Liver (tissue), 9 donors: ENCODE measurements around the gene KCNJ10. TPM values are rescaled to one million over a fixed set of nuclear protein-coding genes. Genes with fewer than 3 reads are reported as not detected.
"Not testable (repeated sequence)": the region's sequence is repeated elsewhere in the genome, so short reads cannot be mapped to it uniquely, and the experiment has no call there.

Experiments used
- DNase-seq: peaks from one replicate; pipeline ENCODE4 v3.0.0-alpha.2; 2017; ENCODE audit warnings: low spot score
- H3K27ac ChIP-seq, 2 donors: one replicate each; pipeline ENCODE4 v1.7.0; 2013; ENCODE audit warnings: inconsistent platforms in 2 of 2, low read length in 2 of 2, control low read depth in 1 of 2, low read depth in 1 of 2, mild to moderate bottlenecking in 1 of 2
- H3K27me3 ChIP-seq, 4 donors: one replicate each; pipeline versions ENCODE4 v1.6.1 to v1.7.0; 2013; ENCODE audit warnings: low read length in 3 of 4, inconsistent platforms in 1 of 4, mild to moderate bottlenecking in 1 of 4, moderate library complexity in 1 of 4; ENCODE audit not compliant: control insufficient read depth in 4 of 4, insufficient read depth in 4 of 4
- H3K36me3 ChIP-seq, 4 donors: one replicate each; pipeline versions ENCODE4 v1.6.1 to v1.7.0; 2013; ENCODE audit warnings: low read length in 3 of 4, mild to moderate bottlenecking in 3 of 4, low read depth in 1 of 4, moderate library complexity in 1 of 4; ENCODE audit not compliant: control insufficient read depth in 4 of 4, insufficient read depth in 3 of 4
- H3K4me1 ChIP-seq, 4 donors: one replicate each; pipeline versions ENCODE4 v1.6.1 to v1.7.0; 2013; ENCODE audit warnings: low read length in 3 of 4, mild to moderate bottlenecking in 3 of 4, moderate library complexity in 1 of 4; ENCODE audit not compliant: control insufficient read depth in 4 of 4, insufficient read depth in 4 of 4
- H3K4me3 ChIP-seq, 3 donors: one replicate each; pipeline versions ENCODE4 v1.6.1 to v1.7.0; 2013; ENCODE audit warnings: low read length in 3 of 3, control low read depth in 1 of 3, low read depth in 1 of 3, mild to moderate bottlenecking in 1 of 3
- H3K9ac ChIP-seq, 2 donors: one replicate each; pipeline ENCODE4 v1.7.0; 2013; ENCODE audit warnings: low read length in 2 of 2, mild to moderate bottlenecking in 2 of 2, moderate library complexity in 2 of 2, control low read depth in 1 of 2, low read depth in 1 of 2
- H3K9me3 ChIP-seq, 4 donors: one replicate each; pipeline versions ENCODE4 v1.6.1 to v1.7.0; 2013; ENCODE audit warnings: low read length in 3 of 4; ENCODE audit not compliant: control insufficient read depth in 4 of 4
- FOXA2 ChIP-seq: IDR thresholded peaks from 2 replicates; pipeline ENCODE4 v1.6.1; 2016; ENCODE audit warnings: antibody characterized with exemption
- HNF4G ChIP-seq: IDR thresholded peaks from 2 replicates; pipeline ENCODE4 v1.6.1; 2016; ENCODE audit warnings: antibody characterized with exemption
- RAD21 ChIP-seq, 2 donors: IDR thresholded peaks; 2 replicates each; pipeline ENCODE4 v1.6.1; 2016; ENCODE audit warnings: antibody characterized with exemption in 2 of 2, mild to moderate bottlenecking in 2 of 2
- RXRA ChIP-seq, 2 donors: IDR thresholded peaks; 2 replicates each; pipeline ENCODE4 v1.6.1; 2017 to 2018; ENCODE audit warnings: antibody characterized with exemption in 2 of 2, mild to moderate bottlenecking in 1 of 2
- TAF1 ChIP-seq: conservative IDR thresholded peaks from 2 replicates; pipeline ENCODE4 v1.6.1; 2016; ENCODE audit warnings: antibody characterized with exemption, mild to moderate bottlenecking
- YY1 ChIP-seq: IDR thresholded peaks from 2 replicates; pipeline ENCODE4 v1.6.1; 2016; ENCODE audit warnings: antibody characterized with exemption, mild to moderate bottlenecking
- WGBS: extraction: QIAGEN DNeasy Blood & Tissue Kit; methylation state at CpG from one replicate; pipeline ENCODE4 v1.1.7; 2013; 5-methylcytosine and 5-hydroxymethylcytosine counted together
- polyA plus RNA-seq, 2 donors: library from polyadenylated mRNA; stranded (reverse) in 1 of 2; unstranded in 1 of 2; fragments of 200-250 nt in 1 of 2; fragments of >200 nt in 1 of 2; fragmentation: Nextera tagmentation in 1 of 2; extraction: Ambion mirVana in 1 of 2; gene quantifications; one replicate each; pipeline versions ENCODE4 v1.2.1 to v1.2.3, GENCODE V29; 2013 to 2015
- total RNA-seq, 2 donors: library from RNA; depleted of rRNA; stranded (reverse); fragments of >200 nt; gene quantifications; one replicate each; pipeline ENCODE4 v1.2.3, GENCODE V29; 2014
- TF ChIP-seq, protein P1 (sequence below): IDR thresholded peaks from 2 replicates; pipeline ENCODE4 v1.6.1; 2016; ENCODE audit warnings: antibody characterized with exemption, mild to moderate bottlenecking
- TF ChIP-seq, protein P2 (sequence below): IDR thresholded peaks from 2 replicates; pipeline ENCODE4 v1.6.1; 2016; ENCODE audit warnings: antibody characterized with exemption
- donor health status: healthy.
- donor health status: healthy.
- donor health status: healthy.
- donor health status: healthy.
- donor health status: healthy.

The KCNJ10 gene
- total and polyA plus RNA-seq, 4 donors: 0.48 to 1.6 (median 0.52) TPM

DNA sequence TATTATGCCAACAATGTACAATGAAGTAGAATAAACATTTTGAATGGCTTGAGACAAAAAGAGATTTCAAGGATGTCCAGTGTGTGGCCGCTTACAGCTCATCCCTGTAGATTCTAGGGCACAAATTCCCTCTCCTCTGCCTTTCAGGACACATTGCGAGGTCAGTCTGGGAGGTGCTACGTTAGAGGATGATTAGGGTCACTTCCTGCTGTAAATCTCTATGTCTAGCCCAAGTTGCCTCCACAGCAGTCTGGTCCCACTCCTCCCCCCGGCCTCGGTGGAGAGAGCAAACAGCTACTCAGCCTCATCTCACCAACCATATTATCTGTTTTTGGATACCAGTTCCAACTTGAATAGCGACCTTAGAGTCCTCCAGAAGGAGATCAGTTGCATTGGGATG lies 17.0 kb downstream of the KCNJ10 start (continued):
- TF ChIP-seq, protein P1, sequence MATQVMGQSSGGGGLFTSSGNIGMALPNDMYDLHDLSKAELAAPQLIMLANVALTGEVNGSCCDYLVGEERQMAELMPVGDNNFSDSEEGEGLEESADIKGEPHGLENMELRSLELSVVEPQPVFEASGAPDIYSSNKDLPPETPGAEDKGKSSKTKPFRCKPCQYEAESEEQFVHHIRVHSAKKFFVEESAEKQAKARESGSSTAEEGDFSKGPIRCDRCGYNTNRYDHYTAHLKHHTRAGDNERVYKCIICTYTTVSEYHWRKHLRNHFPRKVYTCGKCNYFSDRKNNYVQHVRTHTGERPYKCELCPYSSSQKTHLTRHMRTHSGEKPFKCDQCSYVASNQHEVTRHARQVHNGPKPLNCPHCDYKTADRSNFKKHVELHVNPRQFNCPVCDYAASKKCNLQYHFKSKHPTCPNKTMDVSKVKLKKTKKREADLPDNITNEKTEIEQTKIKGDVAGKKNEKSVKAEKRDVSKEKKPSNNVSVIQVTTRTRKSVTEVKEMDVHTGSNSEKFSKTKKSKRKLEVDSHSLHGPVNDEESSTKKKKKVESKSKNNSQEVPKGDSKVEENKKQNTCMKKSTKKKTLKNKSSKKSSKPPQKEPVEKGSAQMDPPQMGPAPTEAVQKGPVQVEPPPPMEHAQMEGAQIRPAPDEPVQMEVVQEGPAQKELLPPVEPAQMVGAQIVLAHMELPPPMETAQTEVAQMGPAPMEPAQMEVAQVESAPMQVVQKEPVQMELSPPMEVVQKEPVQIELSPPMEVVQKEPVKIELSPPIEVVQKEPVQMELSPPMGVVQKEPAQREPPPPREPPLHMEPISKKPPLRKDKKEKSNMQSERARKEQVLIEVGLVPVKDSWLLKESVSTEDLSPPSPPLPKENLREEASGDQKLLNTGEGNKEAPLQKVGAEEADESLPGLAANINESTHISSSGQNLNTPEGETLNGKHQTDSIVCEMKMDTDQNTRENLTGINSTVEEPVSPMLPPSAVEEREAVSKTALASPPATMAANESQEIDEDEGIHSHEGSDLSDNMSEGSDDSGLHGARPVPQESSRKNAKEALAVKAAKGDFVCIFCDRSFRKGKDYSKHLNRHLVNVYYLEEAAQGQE: no peak

DNA sequence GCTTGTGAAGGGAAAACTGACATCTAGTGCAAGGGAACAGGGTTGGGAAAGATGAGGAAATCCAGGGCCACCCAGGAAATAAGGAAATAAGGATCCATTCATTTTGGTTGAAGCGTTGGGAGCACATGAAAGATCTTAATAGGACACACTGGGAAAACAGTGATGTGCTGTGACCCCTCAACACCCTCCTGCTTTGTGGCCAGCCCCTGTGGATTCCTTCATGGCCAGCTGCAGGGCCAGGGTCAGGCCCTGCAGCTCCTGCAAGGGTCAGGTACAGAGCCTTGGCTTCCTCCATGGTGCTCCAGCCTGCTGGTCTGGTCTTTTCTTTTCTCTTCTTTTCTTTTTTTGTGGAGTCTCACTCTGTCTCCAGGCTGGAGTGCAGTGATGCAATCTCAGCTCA lies 19.3 kb downstream of the KCNJ10 start:
- Histone ChIP-seq H3K27me3 (no peaks in the 10 kb centered on the region), H3K36me3 (no peaks in the 10 kb centered on the region), H3K4me3 (no peak overlapping the region), H3K9me3 (no peaks in the 10 kb centered on the region), H3K4me1 (peaks cover 0 to 12% (median 4%) of the 10 kb centered on the region in 4 donors), H3K27ac (no peak overlapping the region), H3K9ac (no peak overlapping the region)
- TF ChIP-seq TAF1: no peak
- no peak for TF ChIP-seq HNF4G
- no peak for TF ChIP-seq FOXA2
- TF ChIP-seq YY1: no peak
- no peak for TF ChIP-seq RXRA (IDR thresholded peaks at IDR 0.05)
- TF ChIP-seq, protein P2, sequence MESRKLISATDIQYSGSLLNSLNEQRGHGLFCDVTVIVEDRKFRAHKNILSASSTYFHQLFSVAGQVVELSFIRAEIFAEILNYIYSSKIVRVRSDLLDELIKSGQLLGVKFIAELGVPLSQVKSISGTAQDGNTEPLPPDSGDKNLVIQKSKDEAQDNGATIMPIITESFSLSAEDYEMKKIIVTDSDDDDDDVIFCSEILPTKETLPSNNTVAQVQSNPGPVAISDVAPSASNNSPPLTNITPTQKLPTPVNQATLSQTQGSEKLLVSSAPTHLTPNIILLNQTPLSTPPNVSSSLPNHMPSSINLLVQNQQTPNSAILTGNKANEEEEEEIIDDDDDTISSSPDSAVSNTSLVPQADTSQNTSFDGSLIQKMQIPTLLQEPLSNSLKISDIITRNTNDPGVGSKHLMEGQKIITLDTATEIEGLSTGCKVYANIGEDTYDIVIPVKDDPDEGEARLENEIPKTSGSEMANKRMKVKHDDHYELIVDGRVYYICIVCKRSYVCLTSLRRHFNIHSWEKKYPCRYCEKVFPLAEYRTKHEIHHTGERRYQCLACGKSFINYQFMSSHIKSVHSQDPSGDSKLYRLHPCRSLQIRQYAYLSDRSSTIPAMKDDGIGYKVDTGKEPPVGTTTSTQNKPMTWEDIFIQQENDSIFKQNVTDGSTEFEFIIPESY: no peak
- TF ChIP-seq RAD21 (IDR thresholded peaks at IDR 0.05): no peak
- TF ChIP-seq, protein P1: no peak
- 89% methylated on average over 1 of the region's 1 CpG for WGBS
- DNase-seq: no peak

DNA sequence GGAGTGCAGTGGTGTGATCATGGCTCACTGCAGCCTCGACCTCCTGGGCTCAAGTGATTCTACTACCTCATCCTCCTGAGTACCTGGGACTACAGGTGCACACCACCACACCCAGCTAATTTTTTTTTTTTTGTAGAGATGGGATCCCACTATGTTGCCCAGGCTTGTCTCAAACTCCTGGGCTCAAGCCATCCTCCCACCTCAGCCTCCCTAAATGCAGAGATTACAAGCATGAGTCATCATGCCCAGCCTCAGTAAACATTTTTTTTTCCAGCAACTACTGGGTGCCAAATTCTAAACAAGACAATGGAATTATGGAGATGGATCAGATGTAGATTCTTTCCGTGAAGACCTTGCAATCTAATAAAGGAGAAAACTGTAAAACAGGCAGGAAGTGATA lies 19.8 kb downstream of the KCNJ10 start:
- H3K9me3 ChIP-seq, H3K36me3 ChIP-seq, H3K27me3 ChIP-seq, H3K4me3 ChIP-seq, H3K27ac ChIP-seq, DNase-seq, H3K9ac ChIP-seq: not testable (repeated sequence)
- 82% methylated on average over 2 of the region's 2 CpGs for WGBS
- peaks cover 0 to 15% (median 5%) of the 10 kb centered on the region in 4 donors for H3K4me1 ChIP-seq
